ENCODE results near the gene CCR5AS.

- TF ChIP-seq CTCF (IDR thresholded peaks at IDR 0.05) (no peak), EZH2 (IDR thresholded peaks at IDR 0.05) (no peak), EZH2phosphoT487 (IDR thresholded peaks at IDR 0.05) (no peak)
Measured at GRCh38 chr3:46420931-46421330, 14.1 kb upstream of the CCR5AS start.

Data from neural progenitor cell (in vitro differentiated cells).